HepG2 (cell line): Measurements from ENCODE around the gene CMIP. TPM values are rescaled to one million over a fixed set of nuclear protein-coding genes. Genes with fewer than 3 reads are reported as not detected.
A peak's percentile ranks its signal among the peaks of the same experiment; 100 is the strongest.

Source experiments
- ATF5 ChIP-seq: sonication (generic); formaldehyde crosslinking; IDR thresholded peaks from 2 replicates; pipeline ENCODE4 v1.4.0; 2020; ENCODE audit warnings: mild to moderate bottlenecking, low read depth, missing genetic modification reagents
- EZH2 ChIP-seq: conservative IDR thresholded peaks from 2 replicates; pipeline ENCODE4 v1.6.1; 2012; ENCODE audit warnings: mild to moderate bottlenecking, low read depth, low read length, moderate library complexity
- HDAC1 ChIP-seq: sonication (generic); formaldehyde crosslinking; IDR thresholded peaks from 2 replicates; pipeline ENCODE4 v1.5.1; 2020; ENCODE audit warnings: mild to moderate bottlenecking, missing genetic modification reagents
- HES4 ChIP-seq: sonication (generic); formaldehyde crosslinking; IDR thresholded peaks from 2 replicates; pipeline ENCODE4 v1.9.0; 2021; ENCODE audit warnings: mild to moderate bottlenecking, missing genetic modification reagents, borderline replicate concordance
- KAT2B ChIP-seq: fragments of 150-350 bp; IDR thresholded peaks from 2 replicates; pipeline ENCODE4 v1.6.1; 2014; ENCODE audit warnings: low read depth, low read length, borderline replicate concordance
- KDM5A ChIP-seq: fragments of 200-600 bp; sonication (generic); IDR thresholded peaks from 2 replicates; pipeline ENCODE4 v1.7.0; 2018; ENCODE audit warnings: antibody characterized with exemption, mild to moderate bottlenecking, low read length, borderline replicate concordance
- MTF2 ChIP-seq: sonication (generic); formaldehyde crosslinking; IDR thresholded peaks from 2 replicates; pipeline ENCODE4 v1.5.0; 2020; ENCODE audit warnings: missing genetic modification reagents, borderline replicate concordance
- SMAD3 ChIP-seq: sonication (generic); formaldehyde crosslinking; IDR thresholded peaks from 2 replicates; pipeline ENCODE4 v1.4.0; 2020; ENCODE audit warnings: missing genetic modification reagents
- SMARCE1 ChIP-seq: fragments of 450-650 bp; IDR thresholded peaks from 2 replicates; pipeline ENCODE4 v1.6.1; 2017; ENCODE audit warnings: borderline replicate concordance
- SNRNP70 ChIP-seq: fragments of 200-400 bp; formaldehyde crosslinking; IDR thresholded peaks from 2 replicates; pipeline ENCODE4 v1.6.1; 2017; ENCODE audit warnings: mild to moderate bottlenecking, low read depth, low read length, moderate library complexity
- TBX2 ChIP-seq: sonication (generic); formaldehyde crosslinking; IDR thresholded peaks from 2 replicates; pipeline ENCODE4 v1.5.0; 2020; ENCODE audit warnings: missing genetic modification reagents, mild to moderate bottlenecking, borderline replicate concordance
- ZBTB40 ChIP-seq, 2 experiments: fragments of 450-650 bp in 1 of 2; sonication (generic) in 1 of 2; formaldehyde crosslinking in 1 of 2; IDR thresholded peaks; 2 replicates each; pipeline versions ENCODE4 v1.6.1 to v1.8.0; 2016 to 2022; ENCODE audit warnings: antibody characterized with exemption in 1 of 2, mild to moderate bottlenecking in 1 of 2, missing genetic modification reagents in 1 of 2
- ZFP90 ChIP-seq: sonication (generic); formaldehyde crosslinking; IDR thresholded peaks from 2 replicates; pipeline ENCODE4 v1.8.0; 2022; ENCODE audit warnings: missing genetic modification reagents, mild to moderate bottlenecking, inconsistent platforms, borderline replicate concordance
- ZNF335 ChIP-seq: sonication (generic); formaldehyde crosslinking; IDR thresholded peaks from 2 replicates; pipeline ENCODE4 v1.4.0; 2020; ENCODE audit warnings: missing genetic modification reagents
- ZNF660 ChIP-seq: sonication (generic); formaldehyde crosslinking; IDR thresholded peaks from 2 replicates; pipeline ENCODE4 v1.5.1; 2020; ENCODE audit warnings: mild to moderate bottlenecking, low read depth, missing genetic modification reagents, borderline replicate concordance
- ZNF691 ChIP-seq: sonication (generic); formaldehyde crosslinking; IDR thresholded peaks from 2 replicates; pipeline ENCODE4 v1.4.0; 2020; ENCODE audit warnings: missing genetic modification reagents, low read depth, mild to moderate bottlenecking, borderline replicate concordance
- polyA plus RNA-seq, 8 experiments: library from polyadenylated mRNA; depleted of rRNA in 3 of 8; stranded (reverse) in 7 of 8; unstranded in 1 of 8; fragments of >200 nt; fragmentation: Illumina TruSeq in 4 of 8; extraction: Trizol in 4 of 8; gene quantifications; 2 replicates each; pipeline versions ENCODE4 v1.2.1 to v1.2.3, GENCODE V29; 2011 to 2016; ENCODE audit warnings: low read depth in 4 of 8, missing spikeins in 1 of 8, mixed read lengths in 1 of 8; ENCODE audit not compliant: insufficient read depth in 1 of 8
- total RNA-seq, 5 experiments: library from RNA; depleted of rRNA; stranded (reverse); fragments of >200 nt; fragmentation: Illumina TruSeq; extraction: Trizol; gene quantifications; 2 replicates each; pipeline ENCODE4 v1.2.3, GENCODE V29; 2016; ENCODE audit warnings: low read depth in 1 of 5
- TF ChIP-seq, protein P1 (sequence below): sonication (generic); formaldehyde crosslinking; IDR thresholded peaks from 2 replicates; pipeline ENCODE4 v1.5.0; 2020; ENCODE audit warnings: mild to moderate bottlenecking, missing genetic modification reagents, moderate library complexity

CMIP gene
- total and polyA plus RNA-seq, 2 of the 13 experiments (the other 11 are each of a cell fraction or from before 2014, with no cell fraction given): 10.9 to 18.1 TPM

DNA sequence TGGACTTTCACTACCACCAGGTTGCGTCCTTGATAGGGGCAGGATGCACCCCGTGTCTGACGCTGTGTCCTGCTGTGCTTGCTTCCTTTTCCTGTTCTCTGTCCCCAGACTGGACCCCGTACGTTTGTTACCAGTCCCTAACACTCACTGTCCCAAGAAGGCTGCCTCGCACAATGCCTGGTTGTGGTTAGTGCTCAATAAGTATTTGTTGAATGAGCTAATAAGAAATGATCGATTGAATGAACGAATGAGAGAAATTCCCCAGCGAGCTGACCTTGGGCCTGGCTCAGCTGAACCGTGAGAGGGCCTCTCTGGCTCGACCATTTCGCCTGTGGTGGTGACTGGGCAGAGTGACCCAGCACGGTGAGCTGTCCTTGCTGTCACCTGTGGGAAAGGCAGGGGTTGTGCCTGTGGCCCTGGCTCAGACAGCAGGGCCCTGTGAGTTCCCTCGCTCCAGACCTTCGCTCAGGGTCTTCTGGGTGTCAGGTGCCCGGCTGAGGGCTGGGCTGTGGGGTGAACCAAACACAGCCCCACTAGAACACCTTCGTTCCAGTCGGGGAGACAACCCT lies 20.9 kb downstream of the CMIP start (continued):
- TF ChIP-seq, protein P1, sequence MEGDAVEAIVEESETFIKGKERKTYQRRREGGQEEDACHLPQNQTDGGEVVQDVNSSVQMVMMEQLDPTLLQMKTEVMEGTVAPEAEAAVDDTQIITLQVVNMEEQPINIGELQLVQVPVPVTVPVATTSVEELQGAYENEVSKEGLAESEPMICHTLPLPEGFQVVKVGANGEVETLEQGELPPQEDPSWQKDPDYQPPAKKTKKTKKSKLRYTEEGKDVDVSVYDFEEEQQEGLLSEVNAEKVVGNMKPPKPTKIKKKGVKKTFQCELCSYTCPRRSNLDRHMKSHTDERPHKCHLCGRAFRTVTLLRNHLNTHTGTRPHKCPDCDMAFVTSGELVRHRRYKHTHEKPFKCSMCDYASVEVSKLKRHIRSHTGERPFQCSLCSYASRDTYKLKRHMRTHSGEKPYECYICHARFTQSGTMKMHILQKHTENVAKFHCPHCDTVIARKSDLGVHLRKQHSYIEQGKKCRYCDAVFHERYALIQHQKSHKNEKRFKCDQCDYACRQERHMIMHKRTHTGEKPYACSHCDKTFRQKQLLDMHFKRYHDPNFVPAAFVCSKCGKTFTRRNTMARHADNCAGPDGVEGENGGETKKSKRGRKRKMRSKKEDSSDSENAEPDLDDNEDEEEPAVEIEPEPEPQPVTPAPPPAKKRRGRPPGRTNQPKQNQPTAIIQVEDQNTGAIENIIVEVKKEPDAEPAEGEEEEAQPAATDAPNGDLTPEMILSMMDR (CRISPR knock-in tag): no peak
- TF ChIP-seq ZFP90 (CRISPR knock-in tag) (no peak), SMARCE1 (no peak), SNRNP70 (no peak), ATF5 (CRISPR knock-in tag) (no peak), EZH2 (no peak), ZNF660 (CRISPR knock-in tag) (no peak), HES4 (CRISPR knock-in tag) (0 out of 2 replicates have a peak, but pooled peaks have one; percentile 36), KDM5A (no peak), SMAD3 (CRISPR knock-in tag) (no peak), HDAC1 (CRISPR knock-in tag) (peak; percentile 48), ZBTB40 (IDR thresholded peaks at IDR 0.05) (no peak), ZBTB40 (CRISPR knock-in tag; IDR thresholded peaks at IDR 0.05) (0 out of 2 replicates have a peak, but pooled peaks have one; percentile 31), TBX2 (CRISPR knock-in tag) (no peak), MTF2 (no peak), ZNF335 (CRISPR knock-in tag) (peak; percentile 87), ZNF691 (CRISPR knock-in tag) (no peak), KAT2B (peak; percentile 42; the same call in 1 of the 2 replicates)
